Activated CD8-positive, alpha-beta memory T cell treated with anti-CD3 and anti-CD28 coated beads for 1 hour (primary cell): ENCODE data around the gene ZBTB12.
"Not testable (repeated sequence)": the region's sequence is repeated elsewhere in the genome, so short reads cannot be mapped to it uniquely, and the experiment has no call there.

Source experiments
- DNase-seq, 2 donors: peaks; one replicate each; pipeline ENCODE4 v3.0.0-alpha.2; 2020; ENCODE audit warnings: low read depth in 1 of 2; ENCODE audit errors: extremely low read depth in 1 of 2

ZBTB12 gene, protein sequence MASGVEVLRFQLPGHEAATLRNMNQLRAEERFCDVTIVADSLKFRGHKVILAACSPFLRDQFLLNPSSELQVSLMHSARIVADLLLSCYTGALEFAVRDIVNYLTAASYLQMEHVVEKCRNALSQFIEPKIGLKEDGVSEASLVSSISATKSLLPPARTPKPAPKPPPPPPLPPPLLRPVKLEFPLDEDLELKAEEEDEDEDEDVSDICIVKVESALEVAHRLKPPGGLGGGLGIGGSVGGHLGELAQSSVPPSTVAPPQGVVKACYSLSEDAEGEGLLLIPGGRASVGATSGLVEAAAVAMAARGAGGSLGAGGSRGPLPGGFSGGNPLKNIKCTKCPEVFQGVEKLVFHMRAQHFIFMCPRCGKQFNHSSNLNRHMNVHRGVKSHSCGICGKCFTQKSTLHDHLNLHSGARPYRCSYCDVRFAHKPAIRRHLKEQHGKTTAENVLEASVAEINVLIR

DNA sequence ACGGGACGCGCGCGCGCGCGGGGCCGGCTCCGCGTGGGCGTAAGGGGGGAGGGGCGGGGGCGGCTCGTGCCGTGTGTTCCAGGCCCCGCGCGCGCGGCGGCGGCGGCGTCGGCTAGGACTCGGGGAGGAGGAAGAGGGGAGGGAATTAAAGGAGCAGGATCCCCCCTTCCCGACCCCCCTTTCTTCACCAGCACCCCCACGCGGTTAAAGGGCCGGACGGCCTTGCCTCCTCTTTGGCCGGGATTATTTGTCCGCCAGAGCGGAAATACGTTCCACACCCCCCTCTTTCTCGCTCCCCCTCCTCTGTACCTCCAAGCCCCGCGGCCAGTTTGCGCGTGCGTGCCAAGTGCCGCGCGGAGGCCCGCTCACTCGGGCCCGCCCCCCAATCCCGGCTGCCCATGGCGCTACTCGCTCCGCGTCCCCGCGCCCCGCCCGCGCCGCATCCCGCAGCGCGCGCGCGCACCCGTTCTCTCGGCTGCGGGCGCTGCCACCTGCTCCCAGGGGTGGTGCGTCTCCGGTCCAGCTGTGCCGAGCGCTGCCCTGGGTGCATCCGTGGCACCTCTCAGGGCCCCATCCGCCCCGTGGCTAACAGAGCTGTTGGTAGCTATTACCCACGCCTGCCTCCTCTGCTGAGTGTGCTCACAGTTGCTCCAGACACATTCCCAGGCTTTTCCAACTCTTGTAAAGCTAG lies at the start of gene ZBTB12:
ZBTB12 (minus strand) TSS at position 134 of the 691 bp plus-strand sequence. CDS start 781 bp downstream, outside the sequence.
- DNase-seq = peak; percentile 55 to 76

GRCh38 chr6:31949926-31950548 lies 48.2 kb upstream of the ZBTB12 start:
- no peak for DNase-seq

- DNase-seq = no peak
These were observed 47.0 kb upstream of the ZBTB12 start for GRCh38 chr6:31948753-31949413.

- DNase-seq = no peak
These were observed 46.4 kb upstream of the ZBTB12 start for GRCh38 chr6:31948306-31948705.

DNA sequence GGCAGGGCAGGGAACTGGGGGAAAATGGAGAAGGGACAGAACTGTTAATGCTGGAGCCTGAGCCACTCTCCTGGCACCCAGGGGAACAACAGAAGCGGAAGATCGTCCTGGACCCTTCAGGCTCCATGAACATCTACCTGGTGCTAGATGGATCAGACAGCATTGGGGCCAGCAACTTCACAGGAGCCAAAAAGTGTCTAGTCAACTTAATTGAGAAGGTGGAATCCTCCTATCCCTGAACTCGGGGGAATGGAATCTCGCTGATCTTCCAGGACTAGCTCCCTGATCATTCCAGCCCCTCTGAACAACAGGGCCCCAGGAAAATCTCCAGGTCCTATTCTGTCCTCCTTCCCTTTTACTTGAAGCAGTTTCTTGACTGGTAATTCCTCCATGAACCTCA lies 46.0 kb upstream of the ZBTB12 start:
- DNase-seq = no peak

- DNase-seq = no peak
These were observed 45.3 kb upstream of the ZBTB12 start for GRCh38 chr6:31947070-31947675.

DNA sequence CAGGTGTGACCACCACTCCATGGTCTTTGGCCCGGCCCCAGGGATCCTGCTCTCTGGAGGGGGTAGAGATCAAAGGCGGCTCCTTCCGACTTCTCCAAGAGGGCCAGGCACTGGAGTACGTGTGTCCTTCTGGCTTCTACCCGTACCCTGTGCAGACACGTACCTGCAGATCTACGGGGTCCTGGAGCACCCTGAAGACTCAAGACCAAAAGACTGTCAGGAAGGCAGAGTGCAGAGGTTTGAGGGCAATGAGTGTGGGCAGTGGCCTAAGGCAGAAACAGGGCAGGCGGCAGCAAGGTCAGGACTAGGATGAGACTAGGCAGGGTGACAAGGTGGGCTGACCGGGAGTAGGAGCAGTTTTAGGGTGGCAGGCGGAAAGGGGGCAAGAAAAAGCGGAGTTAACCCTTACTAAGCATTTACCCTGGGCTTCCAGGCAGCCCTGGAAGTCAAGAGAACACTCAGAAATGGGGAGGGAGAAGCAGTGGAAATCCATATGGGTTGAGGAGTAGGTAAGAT lies 44.5 kb upstream of the ZBTB12 start:
- no peak for DNase-seq

- no peak for DNase-seq
These were observed 43.9 kb upstream of the ZBTB12 start, which contains the start of gene CFB for GRCh38 chr6:31945507-31946369. TSS of gene CFB (plus strand) at chr6:31946095. CDS start at chr6:31946222, 127 bp downstream.

DNA sequence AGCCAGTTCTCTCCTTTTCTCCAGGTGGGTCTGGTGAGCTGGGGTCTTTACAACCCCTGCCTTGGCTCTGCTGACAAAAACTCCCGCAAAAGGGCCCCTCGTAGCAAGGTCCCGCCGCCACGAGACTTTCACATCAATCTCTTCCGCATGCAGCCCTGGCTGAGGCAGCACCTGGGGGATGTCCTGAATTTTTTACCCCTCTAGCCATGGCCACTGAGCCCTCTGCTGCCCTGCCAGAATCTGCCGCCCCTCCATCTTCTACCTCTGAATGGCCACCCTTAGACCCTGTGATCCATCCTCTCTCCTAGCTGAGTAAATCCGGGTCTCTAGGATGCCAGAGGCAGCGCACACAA lies 43.2 kb upstream of the ZBTB12 start:
- no peak for DNase-seq

DNA sequence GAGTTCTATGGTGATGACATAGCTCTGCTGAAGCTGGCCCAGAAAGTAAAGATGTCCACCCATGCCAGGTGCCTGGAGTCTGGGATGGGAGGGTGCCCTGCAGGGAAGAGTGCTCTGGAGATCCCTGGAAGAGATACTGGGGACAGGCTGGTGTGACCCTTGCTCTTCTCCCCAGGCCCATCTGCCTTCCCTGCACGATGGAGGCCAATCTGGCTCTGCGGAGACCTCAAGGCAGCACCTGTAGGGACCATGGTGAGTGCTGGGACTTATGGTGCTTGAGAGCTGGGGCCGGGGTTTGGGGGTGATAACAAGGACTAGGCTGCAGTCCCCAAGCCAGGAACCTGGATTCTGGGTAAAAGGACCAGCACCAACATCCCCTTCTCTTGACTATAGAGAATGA lies 41.9 kb upstream of the ZBTB12 start:
- DNase-seq = no peak

DNA sequence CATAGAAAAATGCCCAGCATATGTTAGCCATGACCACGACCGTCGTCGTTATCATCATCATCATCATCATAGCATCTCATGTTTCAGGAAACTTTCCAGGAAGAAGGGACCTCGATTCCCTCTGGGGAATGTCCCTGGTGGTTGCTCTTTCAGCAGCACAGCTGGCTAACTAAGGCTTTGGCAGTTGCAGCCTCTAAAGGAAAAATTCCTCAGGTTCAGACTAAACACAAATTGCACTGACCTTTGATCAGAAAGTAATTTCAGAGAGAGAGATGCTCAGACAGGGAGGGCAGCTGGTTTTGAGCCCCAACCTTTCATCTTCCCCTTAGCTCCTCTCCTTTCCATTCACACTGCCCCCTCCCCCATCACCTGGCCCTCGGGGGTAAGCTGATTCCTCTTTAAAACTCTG lies 38.4 kb upstream of the ZBTB12 start:
- no peak for DNase-seq

- no peak for DNase-seq
These were observed 33.9 kb upstream of the ZBTB12 start for GRCh38 chr6:31935823-31936222.

DNA sequence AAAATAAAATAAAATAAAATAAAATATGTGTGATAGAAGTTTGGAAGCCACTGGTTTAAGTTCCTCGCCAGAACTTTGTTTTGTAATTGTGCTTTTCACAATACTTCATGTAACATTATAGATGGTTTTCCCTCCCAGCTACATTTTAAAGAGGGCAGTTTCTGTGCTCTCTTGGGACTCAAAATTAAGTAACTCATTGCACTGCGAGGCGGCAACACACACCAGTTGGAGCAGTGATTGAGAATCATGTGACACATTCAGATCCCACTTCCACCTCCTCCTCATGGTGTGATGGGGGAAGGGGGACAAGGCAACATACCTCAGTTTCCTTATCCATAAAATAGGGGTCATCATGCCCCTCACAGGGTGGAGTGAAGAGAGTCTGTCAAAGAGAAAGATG lies 33.1 kb upstream of the ZBTB12 start:
- DNase-seq = no peak

DNA sequence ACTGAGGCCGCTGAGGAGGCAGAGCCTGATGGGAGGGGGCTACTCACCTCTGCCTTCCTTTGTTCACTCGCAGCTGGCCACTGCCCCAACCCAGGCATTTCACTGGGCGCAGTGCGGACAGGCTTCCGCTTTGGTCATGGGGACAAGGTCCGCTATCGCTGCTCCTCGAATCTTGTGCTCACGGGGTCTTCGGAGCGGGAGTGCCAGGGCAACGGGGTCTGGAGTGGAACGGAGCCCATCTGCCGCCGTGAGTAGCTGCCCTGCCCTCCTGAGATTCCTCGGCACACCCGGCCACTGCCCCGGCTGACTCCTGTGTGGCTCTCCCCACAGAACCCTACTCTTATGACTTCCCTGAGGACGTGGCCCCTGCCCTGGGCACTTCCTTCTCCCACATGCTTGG lies 31.7 kb upstream of the ZBTB12 start:
- DNase-seq = no peak

- not testable (repeated sequence) for DNase-seq
These were observed 30.3 kb upstream of the ZBTB12 start for GRCh38 chr6:31932137-31932536.

DNA sequence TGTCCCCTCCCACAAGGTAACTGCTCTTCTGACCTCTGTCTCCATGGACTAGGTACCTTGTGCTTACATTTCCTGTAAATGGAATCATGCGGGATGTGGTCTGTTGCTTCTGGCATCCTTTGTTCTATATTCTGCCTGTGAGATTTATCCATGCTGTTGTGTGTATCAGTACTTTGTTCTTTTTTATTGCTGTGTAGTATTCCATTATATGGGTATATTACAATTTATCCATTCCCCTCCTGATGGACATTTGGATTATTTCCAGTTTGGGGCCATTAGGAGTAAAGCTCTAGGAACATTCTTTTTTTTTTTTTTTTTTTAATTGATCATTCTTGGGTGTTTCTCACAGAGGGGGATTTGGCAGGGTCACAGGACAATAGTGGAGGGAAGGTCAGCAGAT lies 29.1 kb upstream of the ZBTB12 start:
- no peak for DNase-seq

GRCh38 chr6:31928672-31928939 lies 26.7 kb upstream of the ZBTB12 start:
- no peak for DNase-seq

DNA sequence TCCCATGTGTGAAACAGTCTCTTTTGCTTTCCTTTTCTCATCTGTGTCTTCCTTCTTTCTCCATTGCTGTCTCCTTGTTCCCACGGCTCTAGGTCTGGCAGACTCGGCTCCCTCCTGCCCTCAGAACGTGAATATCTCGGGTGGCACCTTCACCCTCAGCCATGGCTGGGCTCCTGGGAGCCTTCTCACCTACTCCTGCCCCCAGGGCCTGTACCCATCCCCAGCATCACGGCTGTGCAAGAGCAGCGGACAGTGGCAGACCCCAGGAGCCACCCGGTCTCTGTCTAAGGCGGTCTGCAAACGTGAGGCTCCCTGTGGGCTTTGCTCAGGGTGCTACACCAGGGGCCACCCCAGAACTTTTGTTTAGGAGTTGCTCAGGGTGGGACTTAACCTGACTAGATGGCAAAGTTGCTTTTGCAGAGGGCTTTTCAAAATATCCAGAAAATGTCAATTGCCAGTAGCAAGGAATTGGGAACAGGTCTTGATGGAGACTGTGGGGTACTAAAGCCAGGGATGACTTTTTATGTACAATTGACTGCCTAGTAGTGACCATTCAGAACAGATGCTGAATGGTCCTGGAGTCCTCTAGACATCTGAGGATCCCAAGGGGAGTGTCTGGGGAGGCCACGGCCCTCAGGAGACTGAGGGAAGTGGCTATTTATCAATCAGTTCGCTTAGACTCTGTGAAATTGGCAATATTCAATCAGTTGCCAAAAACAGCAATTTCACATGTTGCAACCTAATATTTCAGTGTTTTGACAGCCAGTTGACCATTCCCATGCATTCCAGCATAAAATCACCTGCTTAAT lies 26.2 kb upstream of the ZBTB12 start:
- DNase-seq = no peak

DNA sequence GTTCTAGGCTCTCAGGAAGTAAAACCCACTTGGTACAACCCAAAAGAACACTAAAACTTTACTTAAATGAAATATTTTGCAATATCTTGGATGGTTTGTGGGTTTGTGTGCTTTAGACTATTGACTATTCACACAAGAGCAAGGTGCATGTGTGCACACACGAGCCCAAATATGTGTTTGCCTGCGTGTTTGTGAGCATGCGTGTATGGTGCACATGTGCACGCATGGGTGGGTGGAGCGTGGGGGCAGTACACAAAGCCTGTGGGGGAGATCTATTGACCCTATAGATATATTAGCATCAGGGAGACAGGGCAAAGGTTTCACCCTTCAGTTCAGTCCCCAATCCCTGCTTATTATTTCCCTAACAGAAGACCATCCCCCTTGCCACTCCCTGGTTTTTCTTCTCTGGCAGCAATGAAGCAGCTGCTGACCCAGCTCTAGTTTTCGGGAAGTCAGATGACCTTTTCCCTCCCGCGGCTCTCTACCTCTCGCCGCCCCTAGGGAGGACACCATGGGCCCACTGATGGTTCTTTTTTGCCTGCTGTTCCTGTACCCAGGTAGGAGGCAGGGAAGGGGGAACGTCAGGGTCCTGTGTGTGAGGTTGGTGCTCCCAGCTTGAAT lies 25.5 kb upstream of the ZBTB12 start, which contains the start of gene C2:
C2 (plus strand) TSS at position 476 of the 621 bp plus-strand sequence; CDS start at position 512, 36 bp downstream.
- no peak for DNase-seq
